HepG2 (cell line): ENCODE measurements around the gene CNP. TPM values are rescaled to one million over a fixed set of nuclear protein-coding genes. Genes with fewer than 3 reads are reported as not detected.
A peak's percentile ranks its signal among the peaks of the same experiment; 100 is the strongest.

Experiments used
- HES4 ChIP-seq: sonication (generic); formaldehyde crosslinking; IDR thresholded peaks from 2 replicates; pipeline ENCODE4 v1.9.0; 2021; ENCODE audit warnings: mild to moderate bottlenecking, missing genetic modification reagents, borderline replicate concordance
- SOX5 ChIP-seq: IDR thresholded peaks from 2 replicates; pipeline ENCODE4 v1.6.1; 2016; ENCODE audit warnings: borderline replicate concordance
- SP4 ChIP-seq: sonication (generic); formaldehyde crosslinking; IDR thresholded peaks from 2 replicates; pipeline ENCODE4 v1.8.1; 2023; ENCODE audit warnings: mild to moderate bottlenecking, missing genetic modification reagents
- TBX2 ChIP-seq: sonication (generic); formaldehyde crosslinking; IDR thresholded peaks from 2 replicates; pipeline ENCODE4 v1.5.0; 2020; ENCODE audit warnings: missing genetic modification reagents, mild to moderate bottlenecking, borderline replicate concordance
- THAP11 ChIP-seq: IDR thresholded peaks from 2 replicates; pipeline ENCODE4 v1.6.1; 2016; ENCODE audit warnings: missing biosample characterization, missing genetic modification reagents
- THAP9 ChIP-seq: sonication (generic); formaldehyde crosslinking; IDR thresholded peaks from 2 replicates; pipeline ENCODE4; 2020; ENCODE audit warnings: missing genetic modification reagents, mild to moderate bottlenecking, borderline replicate concordance
- ZBTB37 ChIP-seq: sonication (generic); formaldehyde crosslinking; IDR thresholded peaks from 2 replicates; pipeline ENCODE4 v1.4.0; 2020; ENCODE audit warnings: mild to moderate bottlenecking, missing genetic modification reagents
- ZNF143 ChIP-seq: sonication (generic); formaldehyde crosslinking; IDR thresholded peaks from 2 replicates; pipeline ENCODE4 v1.4.0; 2020; ENCODE audit warnings: missing genetic modification reagents
- ZNF207 ChIP-seq: fragments of 450-650 bp; IDR thresholded peaks from 2 replicates; pipeline ENCODE4 v1.6.1; 2016; ENCODE audit warnings: antibody characterized with exemption, borderline replicate concordance
- ZNF253 ChIP-seq: sonication (generic); formaldehyde crosslinking; IDR thresholded peaks from 2 replicates; pipeline ENCODE4 v1.8.0; 2022; ENCODE audit warnings: mild to moderate bottlenecking, missing genetic modification reagents, borderline replicate concordance
- ZNF264 ChIP-seq: sonication (generic); formaldehyde crosslinking; IDR thresholded peaks from 2 replicates; pipeline ENCODE4 v1.4.0; 2020; ENCODE audit warnings: missing genetic modification reagents
- ZNF446 ChIP-seq: sonication (generic); formaldehyde crosslinking; IDR thresholded peaks from 2 replicates; pipeline ENCODE4 v1.5.0; 2020; ENCODE audit warnings: mild to moderate bottlenecking, missing genetic modification reagents
- ZNF746 ChIP-seq: sonication (generic); formaldehyde crosslinking; IDR thresholded peaks from 2 replicates; pipeline ENCODE4 v1.8.0; 2022; ENCODE audit warnings: mild to moderate bottlenecking, missing genetic modification reagents
- polyA plus RNA-seq, 8 experiments: library from polyadenylated mRNA; depleted of rRNA in 3 of 8; stranded (reverse) in 7 of 8; unstranded in 1 of 8; fragments of >200 nt; fragmentation: Illumina TruSeq in 4 of 8; extraction: Trizol in 4 of 8; gene quantifications; 2 replicates each; pipeline versions ENCODE4 v1.2.1 to v1.2.3, GENCODE V29; 2011 to 2016; ENCODE audit warnings: low read depth in 4 of 8, missing spikeins in 1 of 8, mixed read lengths in 1 of 8; ENCODE audit not compliant: insufficient read depth in 1 of 8
- total RNA-seq, 5 experiments: library from RNA; depleted of rRNA; stranded (reverse); fragments of >200 nt; fragmentation: Illumina TruSeq; extraction: Trizol; gene quantifications; 2 replicates each; pipeline ENCODE4 v1.2.3, GENCODE V29; 2016; ENCODE audit warnings: low read depth in 1 of 5
- TF ChIP-seq, protein P1 (sequence below): sonication (generic); formaldehyde crosslinking; IDR thresholded peaks from 2 replicates; pipeline ENCODE4 v1.4.0; 2020; ENCODE audit warnings: mild to moderate bottlenecking, missing genetic modification reagents
- TF ChIP-seq, protein P2 (sequence below), 2 experiments: sonication (generic) in 1 of 2; formaldehyde crosslinking in 1 of 2; IDR thresholded peaks; 2 replicates each; pipeline versions ENCODE4 v1.4.0 to v1.6.1; 2018 to 2020; ENCODE audit warnings: missing genetic modification reagents in 2 of 2, borderline replicate concordance in 1 of 2, low read depth in 1 of 2, mild to moderate bottlenecking in 1 of 2, missing biosample characterization in 1 of 2
- TF ChIP-seq, protein P3 (sequence below): sonication (generic); formaldehyde crosslinking; IDR thresholded peaks from 2 replicates; pipeline ENCODE4 v1.4.0; 2020; ENCODE audit warnings: missing genetic modification reagents

The CNP gene
- total and polyA plus RNA-seq, 2 of the 13 experiments (the other 11 are each of a cell fraction or from before 2014, with no cell fraction given) = 97.2 to 161 TPM

- TF ChIP-seq ZNF264 (CRISPR knock-in tag) (peak; percentile 7; the same call in 1 of the 2 replicates), ZBTB37 (CRISPR knock-in tag) (no peak), ZNF446 (CRISPR knock-in tag) (no peak), SOX5 (CRISPR knock-in tag) (peak; percentile 54; the same call in 1 of the 2 replicates), ZNF253 (no peak), THAP9 (CRISPR knock-in tag) (peak; percentile 47; the same call in 1 of the 2 replicates), SP4 (CRISPR knock-in tag) (peak; percentile 13; the same call in 1 of the 2 replicates), ZNF207 (no peak), ZNF143 (CRISPR knock-in tag) (peak; percentile 83), THAP11 (CRISPR knock-in tag) (0 out of 2 replicates have a peak, but pooled peaks have one; percentile 11), ZNF746 (CRISPR knock-in tag) (no peak), TBX2 (CRISPR knock-in tag) (peak; percentile 89), HES4 (CRISPR knock-in tag) (no peak)
- TF ChIP-seq, protein P1, sequence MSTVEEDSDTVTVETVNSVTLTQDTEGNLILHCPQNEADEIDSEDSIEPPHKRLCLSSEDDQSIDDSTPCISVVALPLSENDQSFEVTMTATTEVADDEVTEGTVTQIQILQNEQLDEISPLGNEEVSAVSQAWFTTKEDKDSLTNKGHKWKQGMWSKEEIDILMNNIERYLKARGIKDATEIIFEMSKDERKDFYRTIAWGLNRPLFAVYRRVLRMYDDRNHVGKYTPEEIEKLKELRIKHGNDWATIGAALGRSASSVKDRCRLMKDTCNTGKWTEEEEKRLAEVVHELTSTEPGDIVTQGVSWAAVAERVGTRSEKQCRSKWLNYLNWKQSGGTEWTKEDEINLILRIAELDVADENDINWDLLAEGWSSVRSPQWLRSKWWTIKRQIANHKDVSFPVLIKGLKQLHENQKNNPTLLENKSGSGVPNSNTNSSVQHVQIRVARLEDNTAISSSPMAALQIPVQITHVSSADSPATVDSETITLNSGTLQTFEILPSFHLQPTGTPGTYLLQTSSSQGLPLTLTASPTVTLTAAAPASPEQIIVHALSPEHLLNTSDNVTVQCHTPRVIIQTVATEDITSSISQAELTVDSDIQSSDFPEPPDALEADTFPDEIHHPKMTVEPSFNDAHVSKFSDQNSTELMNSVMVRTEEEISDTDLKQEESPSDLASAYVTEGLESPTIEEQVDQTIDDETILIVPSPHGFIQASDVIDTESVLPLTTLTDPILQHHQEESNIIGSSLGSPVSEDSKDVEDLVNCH = no peak
- TF ChIP-seq, protein P2, sequence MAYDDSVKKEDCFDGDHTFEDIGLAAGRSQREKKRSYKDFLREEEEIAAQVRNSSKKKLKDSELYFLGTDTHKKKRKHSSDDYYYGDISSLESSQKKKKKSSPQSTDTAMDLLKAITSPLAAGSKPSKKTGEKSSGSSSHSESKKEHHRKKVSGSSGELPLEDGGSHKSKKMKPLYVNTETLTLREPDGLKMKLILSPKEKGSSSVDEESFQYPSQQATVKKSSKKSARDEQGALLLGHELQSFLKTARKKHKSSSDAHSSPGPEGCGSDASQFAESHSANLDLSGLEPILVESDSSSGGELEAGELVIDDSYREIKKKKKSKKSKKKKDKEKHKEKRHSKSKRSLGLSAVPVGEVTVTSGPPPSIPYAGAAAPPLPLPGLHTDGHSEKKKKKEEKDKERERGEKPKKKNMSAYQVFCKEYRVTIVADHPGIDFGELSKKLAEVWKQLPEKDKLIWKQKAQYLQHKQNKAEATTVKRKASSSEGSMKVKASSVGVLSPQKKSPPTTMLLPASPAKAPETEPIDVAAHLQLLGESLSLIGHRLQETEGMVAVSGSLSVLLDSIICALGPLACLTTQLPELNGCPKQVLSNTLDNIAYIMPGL (CRISPR knock-in tag; IDR thresholded peaks at IDR 0.05; ENCODE audit: borderline replicate concordance in 1 of 2, low read depth in 1 of 2) = no peak
- TF ChIP-seq, protein P3, sequence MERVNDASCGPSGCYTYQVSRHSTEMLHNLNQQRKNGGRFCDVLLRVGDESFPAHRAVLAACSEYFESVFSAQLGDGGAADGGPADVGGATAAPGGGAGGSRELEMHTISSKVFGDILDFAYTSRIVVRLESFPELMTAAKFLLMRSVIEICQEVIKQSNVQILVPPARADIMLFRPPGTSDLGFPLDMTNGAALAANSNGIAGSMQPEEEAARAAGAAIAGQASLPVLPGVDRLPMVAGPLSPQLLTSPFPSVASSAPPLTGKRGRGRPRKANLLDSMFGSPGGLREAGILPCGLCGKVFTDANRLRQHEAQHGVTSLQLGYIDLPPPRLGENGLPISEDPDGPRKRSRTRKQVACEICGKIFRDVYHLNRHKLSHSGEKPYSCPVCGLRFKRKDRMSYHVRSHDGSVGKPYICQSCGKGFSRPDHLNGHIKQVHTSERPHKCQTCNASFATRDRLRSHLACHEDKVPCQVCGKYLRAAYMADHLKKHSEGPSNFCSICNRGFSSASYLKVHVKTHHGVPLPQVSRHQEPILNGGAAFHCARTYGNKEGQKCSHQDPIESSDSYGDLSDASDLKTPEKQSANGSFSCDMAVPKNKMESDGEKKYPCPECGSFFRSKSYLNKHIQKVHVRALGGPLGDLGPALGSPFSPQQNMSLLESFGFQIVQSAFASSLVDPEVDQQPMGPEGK (CRISPR knock-in tag) = peak; percentile 65
These were observed 717 bp upstream of the CNP start (continued) for GRCh38 chr17:41965694-41966462.
